LHCN-M2 (cell line): Measurements from ENCODE around the gene DIAPH2. TPM values are rescaled to one million over a fixed set of nuclear protein-coding genes. Genes with fewer than 3 reads are reported as not detected.
A peak's percentile ranks its signal among the peaks of the same experiment; 100 is the strongest.

Experiments used
- DNase-seq: peaks from one replicate; pipeline ENCODE4 v3.0.0-alpha.2; 2012; ENCODE audit warnings: low read depth
- total RNA-seq: library from RNA; depleted of rRNA; stranded (reverse); fragments of >200 nt; gene quantifications from 2 replicates; pipeline ENCODE4 v1.2.3, GENCODE V29; 2014

Gene DIAPH2
- total RNA-seq, 1 experiment from 2014 or later: 15.1 TPM

- no peak for DNase-seq
Observed at GRCh38 chrX:97294041-97294440, 609.4 kb downstream of the DIAPH2 start.

DNA sequence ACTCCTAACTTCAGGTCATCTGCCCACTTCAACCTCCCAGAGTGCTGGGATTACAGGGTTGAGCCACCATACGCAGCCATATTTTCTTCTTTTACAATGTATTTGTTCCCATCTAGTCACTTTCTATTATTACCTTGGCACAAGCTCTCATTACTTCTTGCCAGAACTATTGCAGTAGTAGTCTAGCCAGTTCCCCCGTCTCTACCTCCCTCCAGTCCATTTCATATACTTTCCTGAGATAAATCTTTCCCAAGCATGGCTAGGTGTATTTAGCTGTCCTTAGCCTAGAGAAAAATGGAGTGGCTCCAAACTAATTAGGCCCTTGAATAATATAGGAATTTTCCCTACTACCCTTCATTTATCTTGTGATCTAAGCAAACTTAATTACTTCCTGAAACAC is 611.3 kb downstream of the DIAPH2 start:
- DNase-seq: no peak

- DNase-seq: no peak
Observed at GRCh38 chrX:97306771-97307470, 622.3 kb downstream of the DIAPH2 start.

GRCh38 chrX:97308171-97308570 is 623.5 kb downstream of the DIAPH2 start:
- DNase-seq: no peak

DNA sequence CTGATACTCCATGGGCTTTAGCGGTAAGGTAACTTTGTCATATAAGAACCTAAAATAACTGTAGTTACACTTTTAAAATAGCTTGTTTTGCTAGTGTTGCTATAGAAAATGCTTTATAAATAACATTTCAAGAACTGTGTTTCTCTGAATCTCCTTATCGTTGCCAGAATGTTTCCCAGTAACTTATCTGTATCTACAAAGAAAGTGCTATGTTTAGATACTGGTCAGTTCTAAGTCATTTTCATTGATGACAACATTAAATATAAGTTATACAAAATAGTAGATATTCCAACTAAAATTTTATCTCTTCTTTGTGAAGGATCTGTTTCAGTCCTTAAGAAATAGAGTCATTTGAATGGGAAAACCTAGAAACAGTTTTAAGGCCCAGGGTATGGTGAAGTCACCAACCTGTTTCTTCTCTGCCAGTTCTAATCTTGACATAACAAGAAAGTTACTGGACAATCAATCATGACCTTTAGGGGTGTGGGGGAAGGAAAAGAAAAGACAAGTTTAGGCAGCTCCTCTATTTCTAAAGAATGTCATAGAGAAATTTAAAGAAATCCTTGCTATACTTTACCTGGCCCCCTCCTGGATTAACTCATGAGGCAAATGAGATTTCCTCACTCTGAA is 625.0 kb downstream of the DIAPH2 start:
- DNase-seq: no peak

DNA sequence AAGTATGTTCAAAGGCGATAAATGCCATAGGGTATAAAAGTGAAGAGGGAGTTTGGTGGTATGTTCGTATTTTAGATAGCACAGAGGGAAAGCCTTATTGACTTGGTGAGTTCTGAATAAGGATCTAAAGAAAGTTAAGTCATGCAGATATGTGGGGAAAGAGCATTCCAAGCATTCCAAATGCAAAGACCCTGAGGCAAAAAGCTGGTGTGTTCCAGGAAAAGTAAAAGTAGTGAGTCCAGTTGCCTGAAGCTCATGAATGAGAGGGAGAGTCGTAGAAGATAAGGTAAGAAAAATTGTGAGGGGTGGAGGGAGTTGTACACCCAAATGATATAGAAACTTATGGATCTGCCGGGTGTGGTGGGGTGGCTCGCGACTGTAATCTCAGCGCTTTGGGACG is 625.7 kb downstream of the DIAPH2 start:
- no peak for DNase-seq

DNA sequence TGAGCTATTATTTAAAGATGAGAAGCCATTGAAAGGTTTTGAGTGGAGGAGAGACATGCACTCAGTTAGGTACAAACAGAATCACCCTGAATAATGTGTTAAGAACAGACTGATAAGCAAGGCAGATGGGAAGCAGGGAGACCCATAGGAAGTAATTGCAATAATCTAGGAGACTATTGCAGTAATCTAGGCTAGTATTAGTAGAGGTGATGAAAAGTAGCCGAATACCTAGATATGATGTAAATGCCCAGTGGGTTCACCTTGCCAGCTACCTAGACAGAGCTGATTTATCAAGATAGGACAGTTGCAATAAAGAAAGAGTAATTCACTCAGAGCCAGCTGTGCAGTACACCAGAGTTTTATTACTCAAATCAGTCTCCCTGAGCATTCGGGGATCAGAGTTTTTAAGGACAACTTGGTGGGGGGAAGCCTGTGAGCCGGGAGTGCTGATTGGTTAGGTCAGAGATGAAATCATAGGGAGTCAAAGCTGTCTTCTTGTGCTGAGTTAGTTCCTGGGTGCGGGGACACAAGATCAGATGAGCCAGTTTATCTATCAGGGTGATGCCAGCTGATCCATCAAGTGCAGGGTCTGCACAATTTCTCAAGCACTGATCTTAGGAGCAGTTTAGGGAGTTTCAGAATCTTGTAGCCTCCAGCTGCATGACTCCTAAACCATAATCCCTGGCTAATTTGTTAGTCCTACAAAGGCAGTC is 626.6 kb downstream of the DIAPH2 start:
- no peak for DNase-seq

GRCh38 chrX:97314345-97314744 is 629.7 kb downstream of the DIAPH2 start:
- DNase-seq: no peak

DNA sequence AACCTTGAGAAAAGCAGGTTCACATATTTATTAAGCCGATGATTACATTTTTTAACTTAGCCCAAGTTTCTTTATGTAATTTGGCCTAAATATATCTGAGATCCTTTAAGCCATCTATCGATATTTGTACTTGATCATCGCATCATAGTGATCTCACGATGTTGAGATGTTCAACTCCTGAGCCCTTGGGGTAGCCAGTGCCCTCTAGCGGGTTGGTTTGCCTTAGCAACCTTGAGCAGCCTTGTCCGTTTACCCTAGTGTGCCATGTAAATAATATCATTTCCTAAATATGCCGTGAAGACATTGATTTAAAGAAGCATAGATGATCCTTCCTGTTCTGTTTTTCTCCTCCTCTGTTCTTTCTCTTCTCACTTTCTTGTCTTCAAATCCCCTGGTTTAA is 631.3 kb downstream of the DIAPH2 start:
- no peak for DNase-seq

DNA sequence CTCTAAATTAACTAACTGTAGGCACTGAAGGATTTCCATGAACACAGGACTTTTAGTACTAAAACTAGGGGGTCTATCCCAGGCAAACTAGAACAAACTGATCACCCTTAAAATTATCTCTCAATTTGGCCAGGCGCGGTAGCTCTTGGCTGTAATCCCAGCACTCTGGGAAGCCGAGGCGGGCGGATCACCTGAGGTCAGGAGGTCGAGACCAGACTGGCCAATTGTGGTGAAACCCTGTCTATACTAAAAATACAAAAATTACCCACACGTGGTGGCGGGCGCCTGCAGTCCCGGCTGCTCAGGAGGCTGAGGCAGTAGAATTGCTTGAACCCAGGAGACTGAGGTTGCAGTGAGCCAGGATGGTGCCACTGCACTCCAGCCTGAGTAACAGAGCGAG is 635.7 kb downstream of the DIAPH2 start:
- no peak for DNase-seq

GRCh38 chrX:97322401-97322800 is 637.8 kb downstream of the DIAPH2 start:
- DNase-seq: peak; percentile 4

- no peak for DNase-seq
Observed at GRCh38 chrX:97326456-97326855, 641.8 kb downstream of the DIAPH2 start.

DNA sequence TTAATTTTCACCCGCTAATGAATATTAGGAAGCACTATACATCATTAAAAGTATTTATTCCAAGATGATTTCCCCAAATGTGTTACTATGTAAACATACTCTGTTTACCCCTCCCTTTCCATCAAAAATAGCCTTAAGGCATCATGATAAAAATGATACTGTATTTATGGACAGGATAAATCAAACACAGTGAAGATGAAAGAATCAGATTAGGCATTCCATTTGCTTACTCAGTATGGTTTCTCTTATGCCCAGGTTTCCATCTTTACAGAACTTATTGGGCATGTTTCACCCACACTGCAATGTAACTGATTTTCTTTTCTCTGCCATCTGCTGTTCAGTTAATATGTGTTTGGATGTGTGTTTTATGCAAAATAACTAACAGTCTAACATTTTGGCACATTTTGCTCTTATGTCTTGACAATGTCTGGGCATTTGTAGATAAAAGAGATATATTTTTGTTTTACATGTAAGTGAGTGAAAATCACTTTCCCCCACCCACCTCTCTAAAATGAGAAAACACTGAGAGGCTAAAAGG is 644.3 kb downstream of the DIAPH2 start:
- DNase-seq: no peak

GRCh38 chrX:97330151-97330550 is 645.5 kb downstream of the DIAPH2 start:
- DNase-seq: no peak

- peak; percentile 12 for DNase-seq
Observed at GRCh38 chrX:97332963-97333362, 648.3 kb downstream of the DIAPH2 start.

DNA sequence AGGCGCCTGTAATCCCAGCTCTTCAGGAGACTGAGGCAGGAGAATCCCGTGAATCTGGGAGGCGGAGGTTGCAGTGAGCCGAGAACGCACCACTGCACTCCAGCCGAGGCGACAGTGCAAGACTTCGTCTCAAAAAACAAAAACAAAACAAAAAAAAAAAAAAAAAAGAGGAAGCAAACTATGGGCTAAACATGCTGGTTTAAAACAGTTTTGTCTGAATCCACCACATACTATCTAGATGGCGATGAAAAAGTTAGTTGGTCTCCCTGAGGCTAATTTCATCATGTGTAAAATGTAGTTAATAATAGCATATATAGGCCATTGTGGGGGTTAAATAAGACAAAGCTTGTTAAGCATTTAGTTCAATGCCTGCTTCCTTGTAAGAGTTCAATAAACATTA is 650.2 kb downstream of the DIAPH2 start:
- no peak for DNase-seq

GRCh38 chrX:97344724-97345123 is 660.1 kb downstream of the DIAPH2 start:
- DNase-seq: no peak

DNA sequence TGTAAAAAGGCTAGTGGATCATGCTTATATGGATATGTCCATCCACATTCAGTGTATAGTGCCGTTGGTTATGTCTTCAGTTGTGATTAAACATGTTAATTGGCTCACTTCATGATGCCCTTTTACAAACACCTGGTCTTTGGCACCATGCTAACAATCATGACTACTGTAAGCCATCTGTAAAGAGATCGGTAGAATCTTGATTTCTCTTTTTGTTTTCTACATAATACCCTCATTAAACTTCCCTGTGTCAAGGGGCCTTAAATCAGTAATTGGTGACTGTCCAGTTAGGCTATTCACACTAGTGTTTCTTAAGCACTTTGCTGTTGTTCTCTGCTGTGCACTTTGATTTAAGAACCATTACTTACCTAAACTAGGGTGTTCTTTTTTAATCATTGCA is 674.3 kb downstream of the DIAPH2 start:
- DNase-seq: no peak

- DNase-seq: no peak
Observed at GRCh38 chrX:97363843-97364242, 679.2 kb downstream of the DIAPH2 start.

DNA sequence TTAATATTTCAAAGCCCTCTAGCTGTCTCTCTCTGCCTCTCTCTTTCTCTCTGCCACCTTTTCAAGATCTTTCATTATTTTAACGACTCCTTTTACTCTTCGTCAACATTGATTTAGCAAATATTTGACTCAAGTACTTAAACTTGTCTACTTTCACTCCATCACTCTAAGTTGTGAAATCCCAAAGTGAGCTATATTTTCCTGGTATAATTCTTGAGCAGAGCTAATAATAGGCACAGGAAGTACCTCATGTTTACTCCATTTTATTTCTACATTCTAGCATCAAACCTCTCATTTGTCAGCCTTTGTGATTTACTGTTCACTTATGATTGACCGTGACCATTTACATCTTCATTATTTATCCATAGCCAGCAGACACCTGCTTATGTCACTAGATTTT is 681.6 kb downstream of the DIAPH2 start:
- no peak for DNase-seq

DNA sequence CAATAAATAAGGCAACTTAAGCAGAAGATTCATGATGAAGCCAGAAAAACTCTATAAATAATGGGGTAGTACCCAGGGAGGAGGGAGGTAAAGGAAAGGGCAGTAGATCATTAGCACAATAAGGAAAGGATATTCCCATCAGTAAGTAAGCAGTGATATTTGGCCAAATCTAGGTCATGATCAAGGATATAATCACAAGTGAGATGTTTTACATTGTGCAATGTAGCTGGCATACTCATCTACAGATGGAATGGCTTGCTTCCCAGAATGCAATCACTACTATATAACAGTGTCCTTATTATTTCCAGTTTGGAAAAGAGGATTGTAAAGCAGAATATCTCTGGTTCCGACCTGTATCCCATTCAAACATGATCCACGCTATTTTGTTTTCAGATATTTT is 682.5 kb downstream of the DIAPH2 start:
- peak; percentile 7 for DNase-seq

GRCh38 chrX:97369947-97370346 is 685.3 kb downstream of the DIAPH2 start:
- DNase-seq: no peak
